PC-9 (cell line): Measurements from ENCODE around the gene EYS.

ENCODE experiments used
- EZH2 ChIP-seq: fragments of 200-600 bp; sonication (generic); IDR thresholded peaks from 2 replicates; pipeline ENCODE4 v1.8.0; 2017; ENCODE audit warnings: antibody characterized with exemption, low read depth
- TF ChIP-seq, protein P1 (sequence below): fragments of 200-600 bp; sonication (generic); conservative IDR thresholded peaks from 2 replicates; pipeline ENCODE4 v1.6.1; 2017; ENCODE audit warnings: mixed run types, antibody characterized with exemption, mild to moderate bottlenecking, moderate library complexity

DNA sequence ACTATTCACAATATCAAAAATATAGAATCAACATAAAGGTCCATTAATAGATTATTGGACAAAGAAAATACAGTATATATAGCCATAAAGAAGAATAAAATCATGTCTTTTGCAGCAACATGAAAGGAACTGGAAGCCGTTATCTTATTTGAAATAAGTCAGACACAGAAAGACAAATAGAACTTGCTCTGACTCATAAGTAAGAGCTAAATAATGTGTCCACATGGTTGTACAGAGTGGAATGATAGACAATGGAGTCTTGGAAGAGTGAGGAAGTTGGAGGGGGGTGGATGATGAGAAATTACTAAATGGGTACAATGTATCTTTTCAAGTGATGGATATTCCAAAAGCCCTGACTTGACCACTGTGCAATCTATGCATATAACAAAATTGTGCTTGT, 1457.9 kb downstream of the EYS start:
- TF ChIP-seq, protein P1, sequence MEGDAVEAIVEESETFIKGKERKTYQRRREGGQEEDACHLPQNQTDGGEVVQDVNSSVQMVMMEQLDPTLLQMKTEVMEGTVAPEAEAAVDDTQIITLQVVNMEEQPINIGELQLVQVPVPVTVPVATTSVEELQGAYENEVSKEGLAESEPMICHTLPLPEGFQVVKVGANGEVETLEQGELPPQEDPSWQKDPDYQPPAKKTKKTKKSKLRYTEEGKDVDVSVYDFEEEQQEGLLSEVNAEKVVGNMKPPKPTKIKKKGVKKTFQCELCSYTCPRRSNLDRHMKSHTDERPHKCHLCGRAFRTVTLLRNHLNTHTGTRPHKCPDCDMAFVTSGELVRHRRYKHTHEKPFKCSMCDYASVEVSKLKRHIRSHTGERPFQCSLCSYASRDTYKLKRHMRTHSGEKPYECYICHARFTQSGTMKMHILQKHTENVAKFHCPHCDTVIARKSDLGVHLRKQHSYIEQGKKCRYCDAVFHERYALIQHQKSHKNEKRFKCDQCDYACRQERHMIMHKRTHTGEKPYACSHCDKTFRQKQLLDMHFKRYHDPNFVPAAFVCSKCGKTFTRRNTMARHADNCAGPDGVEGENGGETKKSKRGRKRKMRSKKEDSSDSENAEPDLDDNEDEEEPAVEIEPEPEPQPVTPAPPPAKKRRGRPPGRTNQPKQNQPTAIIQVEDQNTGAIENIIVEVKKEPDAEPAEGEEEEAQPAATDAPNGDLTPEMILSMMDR = no peak
- TF ChIP-seq EZH2 = no peak
